WTC11 (cell line): ENCODE data around the gene FUT8.

Source experiments
- CBFB ChIP-seq: sonication (generic); formaldehyde crosslinking; IDR thresholded peaks from 2 replicates; pipeline ENCODE4 v1.8.1; 2022; ENCODE audit warnings: mild to moderate bottlenecking, low read depth, missing genetic modification reagents
- CREM ChIP-seq: sonication (generic); formaldehyde crosslinking; IDR thresholded peaks from 2 replicates; pipeline ENCODE4 v1.8.1; 2022; ENCODE audit warnings: mild to moderate bottlenecking, missing genetic modification reagents, moderate library complexity
- FOXK1 ChIP-seq: sonication (generic); formaldehyde crosslinking; IDR thresholded peaks from 2 replicates; pipeline ENCODE4 v1.8.0; 2022; ENCODE audit warnings: mild to moderate bottlenecking, moderate library complexity, missing genetic modification reagents
- FOXP4 ChIP-seq: sonication (generic); formaldehyde crosslinking; IDR thresholded peaks from 2 replicates; pipeline ENCODE4 v1.8.0; 2022; ENCODE audit warnings: mild to moderate bottlenecking, missing genetic modification reagents
- JUN ChIP-seq: sonication (generic); formaldehyde crosslinking; IDR thresholded peaks from 2 replicates; pipeline ENCODE4 v1.8.0; 2023; ENCODE audit warnings: mild to moderate bottlenecking, missing genetic modification reagents
- NR2C2 ChIP-seq: sonication (generic); formaldehyde crosslinking; IDR thresholded peaks from 2 replicates; pipeline ENCODE4 v1.8.0; 2022; ENCODE audit warnings: mild to moderate bottlenecking, missing genetic modification reagents
- RELA ChIP-seq: sonication (generic); formaldehyde crosslinking; IDR thresholded peaks from 2 replicates; pipeline ENCODE4 v1.8.1; 2022; ENCODE audit warnings: missing genetic modification reagents, mild to moderate bottlenecking, borderline replicate concordance
- ZBTB21 ChIP-seq: sonication (generic); formaldehyde crosslinking; IDR thresholded peaks from 2 replicates; pipeline ENCODE4 v1.8.1; 2023; ENCODE audit warnings: mild to moderate bottlenecking, missing genetic modification reagents, borderline replicate concordance
- TF ChIP-seq, protein P1 (sequence below): fragments of 200-600 bp; IDR thresholded peaks from 2 replicates; pipeline ENCODE4 v1.8.0; 2022; ENCODE audit warnings: antibody characterized with exemption
- TF ChIP-seq, protein P2 (sequence below): sonication (generic); formaldehyde crosslinking; IDR thresholded peaks from 2 replicates; pipeline ENCODE4 v1.8.1; 2023; ENCODE audit warnings: mild to moderate bottlenecking, missing genetic modification reagents

DNA sequence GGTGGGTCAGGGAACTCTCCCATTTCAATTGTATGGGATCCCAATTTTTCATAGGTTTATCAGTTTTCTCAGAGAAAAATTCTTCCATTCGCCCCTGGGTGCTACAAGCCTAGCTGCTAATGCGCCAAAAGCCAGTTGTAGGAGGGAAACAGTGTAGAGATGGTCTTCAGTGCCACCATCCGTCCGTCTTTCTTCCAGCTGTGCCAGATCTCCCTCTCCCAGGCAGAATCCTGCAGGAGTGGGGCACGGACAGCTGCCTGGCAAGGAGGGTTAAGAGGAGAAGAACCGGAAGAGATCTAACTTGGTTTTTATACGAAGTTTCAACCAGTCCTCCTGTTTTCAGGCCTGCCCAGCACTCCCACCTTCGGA is 38.9 kb upstream of the FUT8 start:
- TF ChIP-seq, protein P1, sequence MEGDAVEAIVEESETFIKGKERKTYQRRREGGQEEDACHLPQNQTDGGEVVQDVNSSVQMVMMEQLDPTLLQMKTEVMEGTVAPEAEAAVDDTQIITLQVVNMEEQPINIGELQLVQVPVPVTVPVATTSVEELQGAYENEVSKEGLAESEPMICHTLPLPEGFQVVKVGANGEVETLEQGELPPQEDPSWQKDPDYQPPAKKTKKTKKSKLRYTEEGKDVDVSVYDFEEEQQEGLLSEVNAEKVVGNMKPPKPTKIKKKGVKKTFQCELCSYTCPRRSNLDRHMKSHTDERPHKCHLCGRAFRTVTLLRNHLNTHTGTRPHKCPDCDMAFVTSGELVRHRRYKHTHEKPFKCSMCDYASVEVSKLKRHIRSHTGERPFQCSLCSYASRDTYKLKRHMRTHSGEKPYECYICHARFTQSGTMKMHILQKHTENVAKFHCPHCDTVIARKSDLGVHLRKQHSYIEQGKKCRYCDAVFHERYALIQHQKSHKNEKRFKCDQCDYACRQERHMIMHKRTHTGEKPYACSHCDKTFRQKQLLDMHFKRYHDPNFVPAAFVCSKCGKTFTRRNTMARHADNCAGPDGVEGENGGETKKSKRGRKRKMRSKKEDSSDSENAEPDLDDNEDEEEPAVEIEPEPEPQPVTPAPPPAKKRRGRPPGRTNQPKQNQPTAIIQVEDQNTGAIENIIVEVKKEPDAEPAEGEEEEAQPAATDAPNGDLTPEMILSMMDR = no peak
- no peak for TF ChIP-seq FOXP4 (CRISPR knock-in tag)
- TF ChIP-seq FOXK1 (CRISPR knock-in tag) = no peak
- no peak for TF ChIP-seq RELA (CRISPR knock-in tag)
- TF ChIP-seq JUN (CRISPR knock-in tag) = no peak
- no peak for TF ChIP-seq CREM
- no peak for TF ChIP-seq NR2C2 (CRISPR knock-in tag)
- TF ChIP-seq, protein P2, sequence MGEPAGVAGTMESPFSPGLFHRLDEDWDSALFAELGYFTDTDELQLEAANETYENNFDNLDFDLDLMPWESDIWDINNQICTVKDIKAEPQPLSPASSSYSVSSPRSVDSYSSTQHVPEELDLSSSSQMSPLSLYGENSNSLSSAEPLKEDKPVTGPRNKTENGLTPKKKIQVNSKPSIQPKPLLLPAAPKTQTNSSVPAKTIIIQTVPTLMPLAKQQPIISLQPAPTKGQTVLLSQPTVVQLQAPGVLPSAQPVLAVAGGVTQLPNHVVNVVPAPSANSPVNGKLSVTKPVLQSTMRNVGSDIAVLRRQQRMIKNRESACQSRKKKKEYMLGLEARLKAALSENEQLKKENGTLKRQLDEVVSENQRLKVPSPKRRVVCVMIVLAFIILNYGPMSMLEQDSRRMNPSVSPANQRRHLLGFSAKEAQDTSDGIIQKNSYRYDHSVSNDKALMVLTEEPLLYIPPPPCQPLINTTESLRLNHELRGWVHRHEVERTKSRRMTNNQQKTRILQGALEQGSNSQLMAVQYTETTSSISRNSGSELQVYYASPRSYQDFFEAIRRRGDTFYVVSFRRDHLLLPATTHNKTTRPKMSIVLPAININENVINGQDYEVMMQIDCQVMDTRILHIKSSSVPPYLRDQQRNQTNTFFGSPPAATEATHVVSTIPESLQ = no peak
- TF ChIP-seq CBFB (CRISPR knock-in tag) = no peak
- no peak for TF ChIP-seq ZBTB21 (CRISPR knock-in tag)
